Astrocyte of the hippocampus (primary cell): ENCODE measurements around the gene MAG.

Experiments
- DNase-seq: peaks from one replicate; pipeline ENCODE4 v3.0.0; 2011; ENCODE audit warnings: low read depth, low spot score

The MAG gene

GRCh38 chr19:35265126-35265899 is 26.6 kb upstream of the MAG start:
- DNase-seq, result peak; percentile 44

- DNase-seq, result no peak
Measured at GRCh38 chr19:35265900-35266519, 26.0 kb upstream of the MAG start.

GRCh38 chr19:35266520-35267352 is 25.2 kb upstream of the MAG start:
- peak; percentile 44 for DNase-seq

GRCh38 chr19:35267353-35267817 is 24.6 kb upstream of the MAG start:
- DNase-seq, result peak; percentile 66

- peak; percentile 93 for DNase-seq
Measured at GRCh38 chr19:35267818-35268535, 24.0 kb upstream of the MAG start.

- peak; percentile 83 for DNase-seq
Measured at GRCh38 chr19:35268536-35269437, 23.2 kb upstream of the MAG start, which contains the start of gene USF2. USF2 (plus strand) TSS chr19:35268962; CDS start chr19:35269102, 140 bp downstream.

GRCh38 chr19:35269438-35270117 is 22.4 kb upstream of the MAG start:
- DNase-seq, result peak; percentile 92

GRCh38 chr19:35270381-35270811 is 21.6 kb upstream of the MAG start:
- DNase-seq, result no peak

GRCh38 chr19:35271546-35271945 is 20.4 kb upstream of the MAG start:
- no peak for DNase-seq

GRCh38 chr19:35272122-35272719 is 19.7 kb upstream of the MAG start:
- DNase-seq, result no peak

- no peak for DNase-seq
Measured at GRCh38 chr19:35272954-35273649, 18.9 kb upstream of the MAG start.

- no peak for DNase-seq
Measured at GRCh38 chr19:35273686-35274259, 18.2 kb upstream of the MAG start.

GRCh38 chr19:35274323-35274722 is 17.6 kb upstream of the MAG start:
- no peak for DNase-seq

- no peak for DNase-seq
Measured at GRCh38 chr19:35276706-35277281, 15.2 kb upstream of the MAG start.

GRCh38 chr19:35278578-35279284 is 13.2 kb upstream of the MAG start:
- no peak for DNase-seq

- DNase-seq, result no peak
Measured at GRCh38 chr19:35279374-35279773, 12.6 kb upstream of the MAG start.
